PC-3 (cell line): ENCODE results near the gene EXOC4. TPM values are rescaled to one million over a fixed set of nuclear protein-coding genes. Genes with fewer than 3 reads are reported as not detected.

Source experiments
- ATAC-seq: fragments of 200-7000 bp; cut with Tn5 transposase; 2 replicates; pipeline ENCODE4 v1.9.1; 2020; ENCODE audit warnings: mild to moderate bottlenecking, moderate library complexity
- BruUV-seq: library from RNA; stranded (reverse); fragments of 400-500 nt; replicated peaks from 2 replicates; lab custom pipeline; 2021; lab: Mats Ljungman, UMichigan
- CTCF ChIA-PET: fragments of 300-600 bp; sonication (Branson Sonifier 250); formaldehyde crosslinking; loops from one replicate; lab custom pipeline; 2022; ENCODE audit warnings: antibody characterized with exemption; lab: Charles Lee
- POLR2A ChIA-PET: fragments of 300-600 bp; sonication (Branson Sonifier 250); formaldehyde crosslinking; loops from one replicate; lab custom pipeline; 2022; ENCODE audit warnings: antibody characterized with exemption; ENCODE audit not compliant: unreplicated experiment; lab: Charles Lee
- DNase-seq: peaks from one replicate; pipeline ENCODE4 v3.0.0-alpha.2; 2015
- H2AFZ ChIP-seq: fragments of 300-600 bp; sonication (generic); 2 replicates; pipeline ENCODE4 v1.6.0; 2016; ENCODE audit warnings: antibody characterized with exemption, low read length
- H3F3A ChIP-seq: fragments of 300-600 bp; sonication (generic); one replicate; pipeline ENCODE4 v1.6.0; 2017; ENCODE audit warnings: antibody characterized with exemption, low read length, control low read depth, mild to moderate bottlenecking; ENCODE audit not compliant: unreplicated experiment
- H3K27ac ChIP-seq: fragments of 300-600 bp; sonication (generic); 2 replicates; pipeline ENCODE4 v1.5.1; 2016; ENCODE audit warnings: mild to moderate bottlenecking, low read length
- H3K27me3 ChIP-seq: fragments of 300-600 bp; sonication (generic); 2 replicates; pipeline ENCODE4 v1.6.1; 2016; ENCODE audit warnings: low read length, mixed read lengths
- H3K36me3 ChIP-seq: fragments of 300-600 bp; sonication (generic); 2 replicates; pipeline ENCODE4 v1.6.1; 2016; ENCODE audit warnings: low read depth, mixed run types, low read length, mixed read lengths
- H3K4me1 ChIP-seq: fragments of 300-600 bp; sonication (generic); 2 replicates; pipeline ENCODE4 v1.5.1; 2016; ENCODE audit warnings: low read length; ENCODE audit not compliant: insufficient read depth
- H3K4me2 ChIP-seq: fragments of 300-600 bp; sonication (generic); 2 replicates; pipeline ENCODE4 v1.6.0; 2016; ENCODE audit warnings: low read length
- H3K4me3 ChIP-seq: fragments of 300-600 bp; sonication (generic); 2 replicates; pipeline ENCODE4 v1.5.1; 2016; ENCODE audit warnings: mild to moderate bottlenecking, low read length, mixed read lengths
- H3K79me2 ChIP-seq: fragments of 300-600 bp; sonication (generic); 2 replicates; pipeline ENCODE4 v1.6.1; 2017; ENCODE audit warnings: low read length, mixed read lengths
- H3K9ac ChIP-seq: fragments of 300-600 bp; sonication (generic); 2 replicates; pipeline ENCODE4 v1.6.0; 2016; ENCODE audit warnings: mild to moderate bottlenecking, low read length
- H3K9me2 ChIP-seq: fragments of 300-600 bp; sonication (generic); replicated peaks from 2 replicates; pipeline ENCODE4 v1.6.1; 2016; ENCODE audit warnings: mixed run types, low read length, mixed read lengths
- H3K9me3 ChIP-seq: fragments of 300-600 bp; sonication (generic); 2 replicates; pipeline ENCODE4 v1.6.1; 2016; ENCODE audit warnings: low read length, mixed read lengths
- H4K20me1 ChIP-seq: fragments of 300-600 bp; sonication (generic); 2 replicates; pipeline ENCODE4 v1.6.1; 2016; ENCODE audit warnings: low read length, mixed read lengths
- EZH2 ChIP-seq: fragments of 300-600 bp; sonication (generic); IDR thresholded peaks from one replicate; pipeline ENCODE4 v1.6.1; 2017; ENCODE audit warnings: antibody characterized with exemption, mild to moderate bottlenecking, low read length; ENCODE audit not compliant: unreplicated experiment
- EZH2phosphoT487 ChIP-seq: fragments of 300-600 bp; sonication (generic); IDR thresholded peaks from 2 replicates; pipeline ENCODE4 v1.6.1; 2018; ENCODE audit warnings: mild to moderate bottlenecking, antibody characterized with exemption, low read length, borderline replicate concordance
- intact Hi-C: fragments of 100-400 bp; cut with micrococcal nuclease; formaldehyde crosslinking; loops from 2 replicates; pipeline ENCODE4 v1.9.0; 2023
- total RNA-seq: library from RNA; depleted of rRNA; stranded (reverse); fragments of >200 nt; gene quantifications from 2 replicates; pipeline ENCODE4 v1.2.3, GENCODE V29; 2014
- TF ChIP-seq, protein P1 (sequence below): fragments of 300-600 bp; sonication (generic); conservative IDR thresholded peaks from 2 replicates; pipeline ENCODE4 v1.5.1; 2017; ENCODE audit warnings: antibody characterized with exemption, low read depth, mild to moderate bottlenecking, low read length

The EXOC4 gene
- total RNA-seq, 1 experiment from 2014 or later: 43.5 TPM

DNA sequence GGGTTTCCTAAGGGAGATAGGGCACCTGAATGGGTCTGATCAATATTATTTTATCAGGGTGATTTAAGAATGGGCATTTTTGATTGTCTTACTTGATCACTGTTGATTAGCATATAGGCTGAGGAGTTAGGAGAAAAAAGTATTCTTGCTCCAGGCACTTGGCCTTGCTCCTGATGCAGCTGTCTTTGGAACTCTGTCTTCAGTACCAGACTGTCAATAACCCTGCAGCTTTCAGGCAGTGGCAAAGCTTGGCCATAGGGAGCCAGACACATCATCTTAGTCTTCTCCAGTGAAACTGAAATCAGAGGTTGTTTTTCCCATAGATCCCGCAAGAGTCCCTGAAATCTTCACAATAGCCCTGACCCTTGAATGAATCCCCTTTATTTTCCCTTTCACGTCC lies 47.2 kb downstream of the EXOC4 start:
- H3K27ac ChIP-seq: no peak overlapping the region

DNA sequence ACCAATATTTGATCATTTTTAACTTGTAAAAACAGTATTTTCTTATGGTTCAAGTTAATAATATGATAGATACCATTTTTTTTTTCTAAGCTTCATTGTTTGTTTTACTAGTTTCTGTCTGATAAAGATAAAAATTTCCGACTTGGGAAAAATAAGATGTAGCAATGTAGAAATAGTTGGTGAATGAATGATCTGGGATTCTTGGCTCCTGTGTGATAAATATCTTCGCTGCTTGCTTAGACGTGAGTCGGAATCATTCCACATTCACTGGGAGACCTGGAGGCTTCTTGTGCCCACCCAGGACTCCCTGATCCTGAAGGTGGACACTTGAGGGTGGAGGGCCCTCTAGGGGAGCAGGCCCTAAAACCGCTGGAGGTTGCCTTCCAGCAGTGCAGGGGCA lies 47.9 kb downstream of the EXOC4 start:
- Histone ChIP-seq H3K4me2 (no peak overlapping the region), H2AFZ (no peak overlapping the region), H3K79me2 (no peaks in the 10 kb centered on the region), H3K9me2 (no peaks in the 10 kb centered on the region), H3K9ac (no peak overlapping the region), H3K36me3 (peaks cover 3% of the 10 kb centered on the region; the same call in 1 of the 2 replicates), H3K27me3 (no peaks in the 10 kb centered on the region), H3K4me1 (no peaks in the 10 kb centered on the region), H4K20me1 (no peaks in the 10 kb centered on the region), H3K27ac (no peak overlapping the region), H3K4me3 (no peak overlapping the region), H3K9me3 (no peaks in the 10 kb centered on the region), H3F3A (no peaks in the 10 kb centered on the region)
- no peak for DNase-seq
- no peak for ATAC-seq
- ChIA-PET POLR2A (no interaction called here), CTCF (no interaction called here)
- TF ChIP-seq EZH2: no peak
- TF ChIP-seq EZH2phosphoT487: no peak
- TF ChIP-seq, protein P1, sequence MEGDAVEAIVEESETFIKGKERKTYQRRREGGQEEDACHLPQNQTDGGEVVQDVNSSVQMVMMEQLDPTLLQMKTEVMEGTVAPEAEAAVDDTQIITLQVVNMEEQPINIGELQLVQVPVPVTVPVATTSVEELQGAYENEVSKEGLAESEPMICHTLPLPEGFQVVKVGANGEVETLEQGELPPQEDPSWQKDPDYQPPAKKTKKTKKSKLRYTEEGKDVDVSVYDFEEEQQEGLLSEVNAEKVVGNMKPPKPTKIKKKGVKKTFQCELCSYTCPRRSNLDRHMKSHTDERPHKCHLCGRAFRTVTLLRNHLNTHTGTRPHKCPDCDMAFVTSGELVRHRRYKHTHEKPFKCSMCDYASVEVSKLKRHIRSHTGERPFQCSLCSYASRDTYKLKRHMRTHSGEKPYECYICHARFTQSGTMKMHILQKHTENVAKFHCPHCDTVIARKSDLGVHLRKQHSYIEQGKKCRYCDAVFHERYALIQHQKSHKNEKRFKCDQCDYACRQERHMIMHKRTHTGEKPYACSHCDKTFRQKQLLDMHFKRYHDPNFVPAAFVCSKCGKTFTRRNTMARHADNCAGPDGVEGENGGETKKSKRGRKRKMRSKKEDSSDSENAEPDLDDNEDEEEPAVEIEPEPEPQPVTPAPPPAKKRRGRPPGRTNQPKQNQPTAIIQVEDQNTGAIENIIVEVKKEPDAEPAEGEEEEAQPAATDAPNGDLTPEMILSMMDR: no peak
- no TSS peak for BruUV-seq
- intact Hi-C loops: no loop called here

More for the DNA sequence above, 47.2 kb downstream of the EXOC4 start:
- Histone ChIP-seq H3F3A (no peaks in the 10 kb centered on the region), H3K4me3 (no peak overlapping the region), H3K79me2 (no peaks in the 10 kb centered on the region), H3K9ac (no peak overlapping the region), H2AFZ (no peak overlapping the region), H3K36me3 (0 out of 2 replicates have a peak, but pooled peaks cover 3% of the 10 kb centered on the region), H3K9me2 (no peaks in the 10 kb centered on the region), H3K9me3 (no peaks in the 10 kb centered on the region), H3K27me3 (no peaks in the 10 kb centered on the region), H3K4me1 (no peaks in the 10 kb centered on the region), H4K20me1 (no peaks in the 10 kb centered on the region), H3K4me2 (no peak overlapping the region)
- POLR2A ChIA-PET: interaction anchor here (0.7 kb wide), 1 partner anchor 1374 kb away, joined by 3 read pairs; no protein-coding TSS in a partner anchor
- BruUV-seq: no TSS peak
- intact Hi-C loops: no loop called here
- ATAC-seq (no peak), DNase-seq (no peak)
- CTCF ChIA-PET: no interaction called here
- TF ChIP-seq EZH2phosphoT487 (no peak), EZH2 (no peak)
- TF ChIP-seq, protein P1: no peak

DNA sequence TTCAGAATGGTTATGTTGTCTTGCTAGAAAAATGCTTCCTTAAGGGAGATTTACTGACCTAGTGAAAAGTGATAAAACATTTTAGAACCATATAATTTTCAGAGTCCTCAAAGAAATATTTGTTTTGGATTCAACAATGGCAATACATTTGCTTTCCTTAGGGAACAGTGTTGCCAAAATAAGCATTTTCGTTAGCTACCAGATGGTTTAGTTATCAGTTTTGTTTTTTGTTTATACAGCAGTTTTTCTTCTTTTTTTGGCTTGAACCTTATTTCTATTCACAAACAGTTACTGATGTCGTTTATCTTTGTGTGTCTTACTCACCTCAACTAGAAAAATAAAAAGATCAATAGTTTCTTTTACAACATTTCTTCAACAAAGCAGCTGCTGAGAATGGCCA lies 48.6 kb downstream of the EXOC4 start:
- intact Hi-C loops: no loop called here
- H4K20me1 ChIP-seq: no peaks in the 10 kb centered on the region
- no peaks in the 10 kb centered on the region for H3K9me2 ChIP-seq
- ChIA-PET CTCF (no interaction called here), POLR2A (no interaction called here)
- no TSS peak for BruUV-seq
- H3K36me3 ChIP-seq: peaks cover 3% of the 10 kb centered on the region; the same call in 1 of the 2 replicates
- H3K4me1 ChIP-seq: no peaks in the 10 kb centered on the region
- no peaks in the 10 kb centered on the region for H3K27me3 ChIP-seq
- H3K4me2 ChIP-seq: no peak overlapping the region
- no peaks in the 10 kb centered on the region for H3K79me2 ChIP-seq
- no peak for DNase-seq
- H3K4me3 ChIP-seq: no peak overlapping the region
- H3K27ac ChIP-seq: no peak overlapping the region
- H3K9me3 ChIP-seq: no peaks in the 10 kb centered on the region
- H3F3A ChIP-seq: no peaks in the 10 kb centered on the region
- no peak for TF ChIP-seq EZH2phosphoT487
- no peak for TF ChIP-seq EZH2
- TF ChIP-seq, protein P1: no peak
- ATAC-seq: no peak
- H2AFZ ChIP-seq: no peak overlapping the region
- H3K9ac ChIP-seq: no peak overlapping the region
